Fibroblast of lung (primary cell): ENCODE results near the gene SH3PXD2A.

Experiments
- CTCF ChIP-seq, 2 donors: IDR thresholded peaks in 1 of 2; conservative IDR thresholded peaks in 1 of 2; 1 replicate in 1 of 2; 2 replicates in 1 of 2; pipeline ENCODE4 v1.5.1; 2011 to 2012; ENCODE audit warnings: low read length in 2 of 2, control low read depth in 1 of 2, inconsistent platforms in 1 of 2, low read depth in 1 of 2, mild to moderate bottlenecking in 1 of 2
- EZH2 ChIP-seq: IDR thresholded peaks from 2 replicates; pipeline ENCODE4 v1.5.1; 2012; ENCODE audit warnings: low read length, control low read depth, mild to moderate bottlenecking; ENCODE audit errors: missing control alignments

GRCh38 chr10:103720964-103721335, 134.4 kb downstream of the SH3PXD2A start:
- no peak for TF ChIP-seq CTCF (conservative IDR thresholded peaks at IDR 0.05 in 1 of 2, IDR thresholded peaks at IDR 0.05 in 1 of 2; ENCODE audit: low read depth in 1 of 2, low read length in 2 of 2)
- TF ChIP-seq EZH2, result no peak
